GM12875 (cell line): ENCODE measurements around the gene TNRC18.
"Not testable (repeated sequence)": the region's sequence is repeated elsewhere in the genome, so short reads cannot be mapped to it uniquely, and the experiment has no call there.

ENCODE experiments used
- H3K4me3 ChIP-seq: one replicate; pipeline ENCODE4 v1.5.1; 2011; ENCODE audit warnings: low read depth, low read length, control low read depth
- CTCF ChIP-seq: IDR thresholded peaks from 2 replicates; pipeline ENCODE4 v1.5.1; 2011; ENCODE audit warnings: low read depth, mild to moderate bottlenecking, control low read depth, inconsistent platforms, low read length, moderate library complexity, borderline replicate concordance; ENCODE audit not compliant: insufficient read depth

Gene TNRC18

GRCh38 chr7:5274441-5274840, 149.2 kb downstream of the TNRC18 start:
- no peak overlapping the region for H3K4me3 ChIP-seq
- TF ChIP-seq CTCF = no peak

GRCh38 chr7:5273831-5274405, 149.7 kb downstream of the TNRC18 start:
- H3K4me3 ChIP-seq = not testable (repeated sequence)

- no peak for TF ChIP-seq CTCF
- H3K4me3 ChIP-seq = no peak overlapping the region
Measured at GRCh38 chr7:5270788-5271187, 152.8 kb downstream of the TNRC18 start.

- H3K4me3 ChIP-seq = not testable (repeated sequence)
Measured at GRCh38 chr7:5269992-5270657, 153.5 kb downstream of the TNRC18 start.

GRCh38 chr7:5267829-5268228, 155.8 kb downstream of the TNRC18 start:
- not testable (repeated sequence) for H3K4me3 ChIP-seq

GRCh38 chr7:5266191-5267028, 157.2 kb downstream of the TNRC18 start:
- TF ChIP-seq CTCF = no peak
- no peak overlapping the region for H3K4me3 ChIP-seq

GRCh38 chr7:5265320-5266190, 158.1 kb downstream of the TNRC18 start:
- H3K4me3 ChIP-seq = no peak overlapping the region
- no peak for TF ChIP-seq CTCF

- H3K4me3 ChIP-seq = not testable (repeated sequence)
Measured at GRCh38 chr7:5263066-5263465, 160.6 kb downstream of the TNRC18 start.

- H3K4me3 ChIP-seq = not testable (repeated sequence)
Measured at GRCh38 chr7:5260530-5261068, 163.0 kb downstream of the TNRC18 start.
